ENCODE results near the gene NPFF. TPM values are rescaled to one million over a fixed set of nuclear protein-coding genes. Genes with fewer than 3 reads are reported as not detected.
A peak's percentile ranks its signal among the peaks of the same experiment; 100 is the strongest.
"Not testable (repeated sequence)": the region's sequence is repeated elsewhere in the genome, so short reads cannot be mapped to it uniquely, and the experiment has no call there.

Gene NPFF
- total RNA-seq, 2 experiments from 2014 or later, result not detected

DNA sequence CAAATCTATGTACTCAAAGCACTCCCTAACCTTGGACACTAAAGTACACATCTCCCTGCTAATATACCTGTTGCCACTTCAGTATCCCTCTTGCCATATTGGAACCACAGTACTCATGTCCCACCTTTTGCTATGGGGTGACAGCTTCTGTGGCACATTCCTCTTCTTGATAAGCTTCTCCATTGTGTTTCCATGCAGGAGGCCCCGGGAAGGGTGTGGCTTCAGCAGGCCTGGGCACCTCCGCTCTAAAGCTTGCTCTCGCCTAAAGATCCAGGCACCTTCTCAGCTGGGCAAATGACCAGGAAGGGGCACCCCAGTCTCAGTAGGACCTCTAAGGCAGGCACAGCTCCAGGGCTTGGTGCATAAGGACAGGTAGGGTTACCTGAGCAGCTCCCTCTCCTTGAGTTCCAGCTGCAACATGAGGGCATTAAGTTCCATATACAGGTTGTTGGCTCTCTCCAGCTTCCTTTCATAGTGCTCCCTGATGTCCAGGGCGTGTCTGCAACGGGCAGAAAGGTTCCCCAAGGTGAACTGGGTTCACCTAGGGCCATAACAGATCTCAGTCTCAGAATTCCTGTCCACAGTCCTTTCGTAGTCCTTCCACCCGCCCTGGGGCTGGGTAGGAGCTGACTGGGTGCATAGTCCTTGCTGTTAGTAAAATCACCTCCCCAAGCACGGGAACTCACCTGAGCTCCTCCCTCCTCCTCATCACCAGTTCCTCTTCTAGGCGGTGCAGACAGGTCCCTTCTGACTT lies 23.9 kb downstream of the NPFF start:
- Mint-ChIP-seq H3K9me3 (no peaks in the 10 kb centered on the region), H3K4me3 (peak overlapping the region; percentile 51), H3K27me3 (no peaks in the 10 kb centered on the region), H3K36me3 (ENCODE audit: low read depth) (peaks cover 82% of the 10 kb centered on the region), H3K4me1 (ENCODE audit: low read depth) (peaks cover 11% of the 10 kb centered on the region), H3K27ac (peak overlapping the region; percentile 5)
- Histone ChIP-seq H3K9me3 (ENCODE audit: control insufficient read depth in 1 of 2, insufficient read depth in 1 of 2, low read length in 2 of 2) (no peaks in the 10 kb centered on the region), H3K27ac (ENCODE audit: low read depth in 1 of 2, low read length in 2 of 2) (no peak overlapping the region), H3K4me1 (ENCODE audit: insufficient read depth, low read length) (peaks cover 7% of the 10 kb centered on the region), H3K36me3 (ENCODE audit: insufficient read depth, low read length) (peaks cover 87% of the 10 kb centered on the region), H3K4me3 (ENCODE audit: low read length) (no peak overlapping the region), H3K27me3 (ENCODE audit: control insufficient read depth in 1 of 2, insufficient read depth in 2 of 2, low read length in 2 of 2) (no peaks in the 10 kb centered on the region)
- no peak for ATAC-seq (ENCODE audit: poor library complexity)
- intact Hi-C loops (cut with DNase I, micrococcal nuclease), result no loop called here
- DNase-seq, result no peak
- ChIA-PET CTCF (interaction anchor here (0.7 to 2.4 kb wide), 2 partner anchors 10 to 25 kb away, joined by 3 to 9 read pairs; no protein-coding TSS in a partner anchor), POLR2A (interaction anchor here (0.6 to 3.6 kb wide), 6 partner anchors 10 to 29 kb away, joined by 3 to 24 read pairs (median 5); partner anchors contain the start of genes MAP3K12 and TARBP2)
- no peak for TF ChIP-seq CTCF (IDR thresholded peaks at IDR 0.05)

DNA sequence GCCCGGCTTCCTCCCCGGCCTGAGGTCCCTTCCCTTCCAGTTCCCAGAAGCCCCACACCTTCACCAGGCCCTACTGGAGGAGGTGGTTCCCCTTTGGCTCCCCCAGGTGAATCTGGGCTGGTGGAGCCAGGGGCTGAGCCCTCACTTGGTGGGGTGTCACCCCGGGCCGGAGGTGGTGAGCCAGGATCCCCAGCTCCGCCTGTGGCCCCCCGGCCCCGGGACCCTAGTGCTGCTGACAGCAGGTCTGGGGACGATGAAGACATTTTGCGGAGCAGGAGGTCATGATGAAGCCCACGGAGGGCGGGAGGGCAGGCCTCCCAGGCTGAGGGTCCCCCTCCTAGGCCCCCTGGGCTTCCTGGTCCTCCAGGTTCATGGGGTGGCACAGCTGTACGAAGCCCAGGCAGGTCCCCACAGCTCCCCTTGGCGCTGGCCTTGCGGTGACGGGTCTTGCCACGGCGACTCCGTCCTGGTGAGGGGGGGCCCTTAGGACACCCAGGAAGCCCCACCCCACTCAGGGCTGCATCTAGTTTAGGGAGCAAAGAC lies 24.6 kb downstream of the NPFF start:
- intact Hi-C loops (cut with DNase I, micrococcal nuclease), result no loop called here
- H3K36me3 ChIP-seq (ENCODE audit: insufficient read depth, low read length), result peaks cover 94% of the 10 kb centered on the region
- ChIA-PET CTCF (interaction anchor here (0.7 to 2.4 kb wide), 3 partner anchors 10 to 29 kb away, joined by 3 to 9 read pairs (median 3); no protein-coding TSS in a partner anchor), POLR2A (interaction anchor here (0.9 to 3.6 kb wide), 7 partner anchors 10 to 30 kb away, joined by 3 to 24 read pairs (median 4); partner anchors contain the start of genes MAP3K12 and TARBP2)
- no peak overlapping the region for H3K4me3 Mint-ChIP-seq
- H3K27ac Mint-ChIP-seq, result peak overlapping the region; percentile 5
- H3K27me3 Mint-ChIP-seq, result no peaks in the 10 kb centered on the region
- no peaks in the 10 kb centered on the region for H3K27me3 ChIP-seq (ENCODE audit: control insufficient read depth in 1 of 2, insufficient read depth in 2 of 2, low read length in 2 of 2)
- peaks cover 11% of the 10 kb centered on the region for H3K4me1 Mint-ChIP-seq (ENCODE audit: low read depth)
- TF ChIP-seq CTCF (IDR thresholded peaks at IDR 0.05), result no peak
- no peaks in the 10 kb centered on the region for H3K9me3 Mint-ChIP-seq
- ATAC-seq (ENCODE audit: poor library complexity) (no peak), DNase-seq (peak in 1 of 14 experiments; percentile 30)
- H3K4me3 ChIP-seq (ENCODE audit: low read length), result no peak overlapping the region
- no peak overlapping the region for H3K27ac ChIP-seq (ENCODE audit: low read depth in 1 of 2, low read length in 2 of 2)
- H3K9me3 ChIP-seq (ENCODE audit: control insufficient read depth in 1 of 2, insufficient read depth in 1 of 2, low read length in 2 of 2), result no peaks in the 10 kb centered on the region
- H3K36me3 Mint-ChIP-seq (ENCODE audit: low read depth), result peaks cover 83% of the 10 kb centered on the region
- H3K4me1 ChIP-seq (ENCODE audit: insufficient read depth, low read length), result peaks cover 7% of the 10 kb centered on the region

GRCh38 chr12:53481939-53482586 lies 25.2 kb downstream of the NPFF start:
- H3K27me3 Mint-ChIP-seq, result no peaks in the 10 kb centered on the region
- POLR2A ChIA-PET, result interaction anchor here (0.9 to 3.6 kb wide), 8 partner anchors 9 to 102 kb away, joined by 3 to 24 read pairs (median 4); partner anchors contain the start of genes MAP3K12, SP1 and TARBP2
- Histone ChIP-seq H3K27me3 (ENCODE audit: control insufficient read depth in 1 of 2, insufficient read depth in 2 of 2, low read length in 2 of 2) (no peaks in the 10 kb centered on the region), H3K27ac (ENCODE audit: low read depth in 1 of 2, low read length in 2 of 2) (no peak overlapping the region), H3K9me3 (ENCODE audit: control insufficient read depth in 1 of 2, insufficient read depth in 1 of 2, low read length in 2 of 2) (no peaks in the 10 kb centered on the region), H3K36me3 (ENCODE audit: insufficient read depth, low read length) (peaks cover 95% of the 10 kb centered on the region), H3K4me3 (ENCODE audit: low read length) (no peak overlapping the region), H3K4me1 (ENCODE audit: insufficient read depth, low read length) (peaks cover 7% of the 10 kb centered on the region)
- TF ChIP-seq CTCF (IDR thresholded peaks at IDR 0.05), result no peak
- peak overlapping the region; percentile 6 for H3K4me3 Mint-ChIP-seq
- CTCF ChIA-PET, result interaction anchor here (0.6 to 2.4 kb wide), 5 partner anchors 9 to 146 kb away, joined by 3 to 9 read pairs (median 3); no protein-coding TSS in a partner anchor
- DNase-seq (peak in 2 of 14 experiments; percentile 50 to 59), ATAC-seq (ENCODE audit: poor library complexity) (peak; percentile 73)
- H3K36me3 Mint-ChIP-seq (ENCODE audit: low read depth), result peaks cover 83% of the 10 kb centered on the region
- H3K4me1 Mint-ChIP-seq (ENCODE audit: low read depth), result peaks cover 12% of the 10 kb centered on the region
- peak overlapping the region; percentile 57 for H3K27ac Mint-ChIP-seq
- H3K9me3 Mint-ChIP-seq, result no peaks in the 10 kb centered on the region
- intact Hi-C loops (cut with DNase I, micrococcal nuclease), result no loop called here

- ATAC-seq (ENCODE audit: poor library complexity); H3K4me1 ChIP-seq (ENCODE audit: insufficient read depth, low read length); H3K27ac ChIP-seq (ENCODE audit: low read depth in 1 of 2, low read length in 2 of 2); H3K4me3 ChIP-seq (ENCODE audit: low read length); H3K27me3 ChIP-seq (ENCODE audit: control insufficient read depth in 1 of 2, insufficient read depth in 2 of 2, low read length in 2 of 2); H3K27ac Mint-ChIP-seq; DNase-seq; intact Hi-C loops (cut with DNase I, micrococcal nuclease); H3K9me3 ChIP-seq (ENCODE audit: control insufficient read depth in 1 of 2, insufficient read depth in 1 of 2, low read length in 2 of 2); H3K27me3 Mint-ChIP-seq; H3K9me3 Mint-ChIP-seq; H3K4me3 Mint-ChIP-seq: not testable (repeated sequence)
- H3K36me3 ChIP-seq (ENCODE audit: insufficient read depth, low read length), result peaks cover 95% of the 10 kb centered on the region
- peaks cover 89% of the 10 kb centered on the region for H3K36me3 Mint-ChIP-seq (ENCODE audit: low read depth)
- ChIA-PET POLR2A (interaction anchor here (0.9 to 3.6 kb wide), 7 partner anchors 8 to 102 kb away, joined by 3 to 24 read pairs (median 4); partner anchors contain the start of genes MAP3K12, SP1 and TARBP2), CTCF (interaction anchor here (0.6 to 2.4 kb wide), 5 partner anchors 9 to 147 kb away, joined by 3 to 9 read pairs (median 3); no protein-coding TSS in a partner anchor)
- peaks cover 18% of the 10 kb centered on the region for H3K4me1 Mint-ChIP-seq (ENCODE audit: low read depth)
Measured at GRCh38 chr12:53481458-53481857, 25.8 kb downstream of the NPFF start.

All from CD4-positive, alpha-beta T cell (primary cell).